IPS-18a (cell line): ENCODE data around the gene SDF4.

ENCODE experiments used
- H3K27ac ChIP-seq: one replicate; pipeline ENCODE4 v1.5.1; 2013; ENCODE audit warnings: low read length
- H3K27me3 ChIP-seq: one replicate; pipeline ENCODE4 v1.6.1; 2013; ENCODE audit warnings: mild to moderate bottlenecking, low read length; ENCODE audit not compliant: control insufficient read depth, insufficient read depth
- H3K36me3 ChIP-seq: one replicate; pipeline ENCODE4 v1.6.1; 2013; ENCODE audit warnings: low read depth, low read length; ENCODE audit not compliant: control insufficient read depth
- H3K4me1 ChIP-seq: one replicate; pipeline ENCODE4 v1.6.1; 2013; ENCODE audit warnings: low read depth, low read length; ENCODE audit not compliant: control insufficient read depth
- H3K4me3 ChIP-seq: one replicate; pipeline ENCODE4 v1.5.1; 2013; ENCODE audit warnings: low read length
- H3K9ac ChIP-seq: one replicate; pipeline ENCODE4 v1.6.1; 2013; ENCODE audit warnings: mild to moderate bottlenecking, low read length, moderate library complexity
- H3K9me3 ChIP-seq: one replicate; pipeline ENCODE4 v1.6.1; 2013; ENCODE audit warnings: low read depth, low read length; ENCODE audit not compliant: control insufficient read depth

Gene SDF4

GRCh38 chr1:1270813-1271212 is 39.0 kb upstream of the SDF4 start:
- Histone ChIP-seq H3K36me3 (peaks cover 18% of the 10 kb centered on the region), H3K4me1 (peaks cover 2% of the 10 kb centered on the region), H3K9me3 (no peaks in the 10 kb centered on the region), H3K9ac (no peak overlapping the region), H3K27me3 (no peaks in the 10 kb centered on the region), H3K27ac (no peak overlapping the region), H3K4me3 (no peak overlapping the region)

GRCh38 chr1:1268284-1268682 is 36.5 kb upstream of the SDF4 start:
- H3K36me3 ChIP-seq: peaks cover 31% of the 10 kb centered on the region
- H3K27ac ChIP-seq: no peak overlapping the region
- no peaks in the 10 kb centered on the region for H3K4me1 ChIP-seq
- no peak overlapping the region for H3K4me3 ChIP-seq
- H3K9ac ChIP-seq: no peak overlapping the region
- no peaks in the 10 kb centered on the region for H3K27me3 ChIP-seq
- H3K9me3 ChIP-seq: no peaks in the 10 kb centered on the region

GRCh38 chr1:1267488-1268283 is 35.9 kb upstream of the SDF4 start:
- Histone ChIP-seq H3K4me1 (no peaks in the 10 kb centered on the region), H3K4me3 (no peak overlapping the region), H3K27ac (no peak overlapping the region), H3K9me3 (no peaks in the 10 kb centered on the region), H3K27me3 (no peaks in the 10 kb centered on the region), H3K9ac (no peak overlapping the region), H3K36me3 (peaks cover 37% of the 10 kb centered on the region)

- Histone ChIP-seq H3K4me1 (no peaks in the 10 kb centered on the region), H3K36me3 (peaks cover 42% of the 10 kb centered on the region)
Observed at GRCh38 chr1:1264868-1265272, 33.1 kb upstream of the SDF4 start.

GRCh38 chr1:1264026-1264425 is 32.2 kb upstream of the SDF4 start:
- Histone ChIP-seq H3K4me3 (no peak overlapping the region), H3K36me3 (peaks cover 44% of the 10 kb centered on the region), H3K9ac (no peak overlapping the region), H3K9me3 (no peaks in the 10 kb centered on the region), H3K27me3 (no peaks in the 10 kb centered on the region), H3K27ac (no peak overlapping the region), H3K4me1 (no peaks in the 10 kb centered on the region)

More at GRCh38 chr1:1264868-1265272, 33.1 kb upstream of the SDF4 start:
- Histone ChIP-seq H3K9ac (no peak overlapping the region), H3K27me3 (no peaks in the 10 kb centered on the region), H3K4me3 (no peak overlapping the region), H3K27ac (no peak overlapping the region), H3K9me3 (no peaks in the 10 kb centered on the region)

GRCh38 chr1:1262758-1263157 is 31.0 kb upstream of the SDF4 start:
- Histone ChIP-seq H3K4me3 (no peak overlapping the region), H3K27me3 (no peaks in the 10 kb centered on the region), H3K4me1 (peaks cover 2% of the 10 kb centered on the region), H3K27ac (no peak overlapping the region), H3K36me3 (peaks cover 45% of the 10 kb centered on the region), H3K9me3 (no peaks in the 10 kb centered on the region), H3K9ac (no peak overlapping the region)

GRCh38 chr1:1262071-1262470 is 30.3 kb upstream of the SDF4 start:
- no peaks in the 10 kb centered on the region for H3K9me3 ChIP-seq
- H3K36me3 ChIP-seq: peaks cover 39% of the 10 kb centered on the region
- H3K9ac ChIP-seq: no peak overlapping the region
- H3K27ac ChIP-seq: no peak overlapping the region
- H3K4me1 ChIP-seq: peaks cover 6% of the 10 kb centered on the region
- no peak overlapping the region for H3K4me3 ChIP-seq
- no peaks in the 10 kb centered on the region for H3K27me3 ChIP-seq

- H3K27ac ChIP-seq: no peak overlapping the region
- H3K9ac ChIP-seq: no peak overlapping the region
- peaks cover 6% of the 10 kb centered on the region for H3K4me1 ChIP-seq
- H3K36me3 ChIP-seq: peaks cover 40% of the 10 kb centered on the region
- no peaks in the 10 kb centered on the region for H3K27me3 ChIP-seq
- H3K9me3 ChIP-seq: no peaks in the 10 kb centered on the region
- H3K4me3 ChIP-seq: no peak overlapping the region
Observed at GRCh38 chr1:1260843-1261560, 29.2 kb upstream of the SDF4 start.

GRCh38 chr1:1259951-1260600 is 28.3 kb upstream of the SDF4 start:
- Histone ChIP-seq H3K4me3 (no peak overlapping the region), H3K4me1 (peaks cover 6% of the 10 kb centered on the region), H3K36me3 (peaks cover 36% of the 10 kb centered on the region), H3K27ac (no peak overlapping the region), H3K9me3 (no peaks in the 10 kb centered on the region), H3K9ac (no peak overlapping the region), H3K27me3 (no peaks in the 10 kb centered on the region)

- Histone ChIP-seq H3K4me3 (no peak overlapping the region), H3K27ac (no peak overlapping the region), H3K36me3 (peaks cover 36% of the 10 kb centered on the region), H3K9me3 (no peaks in the 10 kb centered on the region), H3K27me3 (no peaks in the 10 kb centered on the region), H3K4me1 (peaks cover 6% of the 10 kb centered on the region), H3K9ac (no peak overlapping the region)
Observed at GRCh38 chr1:1259540-1259939, 27.7 kb upstream of the SDF4 start.

- Histone ChIP-seq H3K9me3 (no peaks in the 10 kb centered on the region), H3K9ac (no peak overlapping the region), H3K27me3 (no peaks in the 10 kb centered on the region), H3K4me3 (no peak overlapping the region), H3K27ac (no peak overlapping the region), H3K4me1 (peaks cover 6% of the 10 kb centered on the region), H3K36me3 (peaks cover 36% of the 10 kb centered on the region)
Observed at GRCh38 chr1:1259119-1259488, 27.3 kb upstream of the SDF4 start.
